ENCODE data around the gene HSD3B2.

DNA sequence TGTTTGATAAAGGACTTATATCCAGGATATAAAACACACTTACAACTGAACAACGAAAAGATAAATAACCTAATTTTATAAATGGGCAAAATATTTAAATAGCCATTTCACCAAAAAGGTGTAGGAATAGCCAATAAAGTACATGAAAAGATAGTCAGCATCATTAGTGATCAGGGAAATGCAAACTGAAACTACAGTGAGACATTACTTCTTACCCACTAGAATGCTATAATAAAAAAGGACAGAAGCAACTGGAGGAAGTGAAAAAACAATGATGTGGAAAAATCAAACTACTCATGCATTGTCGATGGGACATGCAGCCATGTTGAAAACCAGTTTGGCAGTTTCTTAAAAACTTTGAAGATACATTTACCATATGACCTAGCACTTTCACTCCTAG, 48.6 kb downstream of the HSD3B2 start:
- TF ChIP-seq CTCF (conservative IDR thresholded peaks at IDR 0.05), result no peak
- TF ChIP-seq ZFX (IDR thresholded peaks at IDR 0.05), result no peak

Measured in C4-2B (cell line).